ENCODE data around the gene THEM5. TPM values are rescaled to one million over a fixed set of nuclear protein-coding genes. Genes with fewer than 3 reads are reported as not detected.
A peak's percentile ranks its signal among the peaks of the same experiment; 100 is the strongest.

Gene THEM5
- total RNA-seq, 1 donor from 2014 or later, result not detected

DNA sequence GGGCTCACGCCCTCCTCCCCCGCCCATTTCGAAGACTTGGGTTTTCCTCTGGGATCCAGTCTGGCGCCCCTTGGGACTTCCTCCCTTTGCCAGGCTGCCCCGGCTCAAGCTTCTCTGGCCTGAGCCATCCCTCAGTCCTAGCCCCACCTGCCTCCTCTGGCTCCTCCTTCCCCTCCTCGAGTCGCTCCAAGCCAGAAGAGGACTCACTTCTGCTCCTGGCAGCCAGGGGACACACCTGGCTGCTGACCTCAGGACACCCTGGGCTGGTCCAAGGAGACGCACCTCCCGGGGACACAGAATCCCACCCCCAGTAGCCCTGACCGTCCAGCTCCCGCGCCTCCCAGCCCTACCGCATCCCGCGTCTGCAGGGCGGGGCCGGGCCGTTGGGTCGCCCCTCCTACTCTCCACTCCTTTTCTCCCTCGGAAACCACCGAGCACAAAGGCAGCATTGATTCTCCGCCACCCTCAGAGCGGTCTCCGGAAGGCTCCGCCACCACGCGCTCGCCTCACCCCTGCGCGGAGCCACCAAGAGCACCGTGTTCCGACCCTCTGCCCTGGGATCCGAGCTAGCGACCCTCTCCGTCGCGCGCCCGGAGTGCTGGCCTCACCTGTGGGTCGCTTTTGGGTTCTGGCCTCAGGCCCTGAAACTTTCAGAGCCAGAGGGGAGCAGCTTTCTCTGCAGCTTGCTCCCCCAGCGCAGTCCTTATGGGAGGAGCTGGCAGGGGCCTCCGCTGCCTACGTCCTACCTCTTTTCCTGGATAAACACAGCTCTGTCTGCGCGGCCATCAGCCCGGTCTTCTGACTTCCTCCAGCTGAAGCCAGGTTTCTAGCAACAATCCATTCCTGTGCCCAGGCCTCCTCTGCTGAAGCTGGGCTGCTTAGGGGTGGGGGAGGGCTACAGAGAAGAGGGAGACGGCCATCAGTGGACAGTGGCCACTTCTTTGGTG is 13.8 kb downstream of the THEM5 start, which contains the start of gene C2CD4D:
Gene C2CD4D, minus strand, starts transcription at position 364 of the 947 bp plus-strand sequence. CDS start 831 bp downstream, outside the sequence.
- DNase-seq, result peak; percentile 74

- DNase-seq, result no peak
Measured at GRCh38 chr1:151839082-151839412, 14.5 kb downstream of the THEM5 start.

GRCh38 chr1:151838222-151839081 is 15.1 kb downstream of the THEM5 start:
- DNase-seq, result peak; percentile 40

DNA sequence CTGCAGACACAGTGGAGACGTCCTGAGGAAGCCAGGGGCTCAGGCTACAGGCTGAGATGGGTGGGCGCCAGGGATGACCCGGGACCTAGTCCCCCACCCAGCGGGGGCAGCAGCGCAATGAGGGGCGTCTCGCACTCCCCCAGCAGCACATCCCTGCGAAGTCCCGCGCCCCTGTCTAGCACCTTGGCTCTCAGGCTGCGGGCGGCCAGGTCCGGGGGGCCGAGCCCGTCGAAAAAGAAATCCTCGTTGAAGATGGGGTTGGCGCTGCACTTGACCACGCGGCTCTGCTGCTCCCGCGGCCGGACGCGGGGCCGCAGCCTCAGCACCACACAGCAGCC is 15.7 kb downstream of the THEM5 start:
- DNase-seq, result no peak

- no peak for DNase-seq
Measured at GRCh38 chr1:151837197-151837596, 16.3 kb downstream of the THEM5 start.

- no peak for DNase-seq
Measured at GRCh38 chr1:151835596-151835995, 17.9 kb downstream of the THEM5 start.

GRCh38 chr1:151834239-151834638 is 19.3 kb downstream of the THEM5 start:
- no peak for DNase-seq

GRCh38 chr1:151833172-151833900 is 20.2 kb downstream of the THEM5 start:
- no peak for DNase-seq

GRCh38 chr1:151832318-151832980 is 21.1 kb downstream of the THEM5 start:
- DNase-seq, result peak; percentile 68

- no peak for DNase-seq
Measured at GRCh38 chr1:151831605-151832004, 21.9 kb downstream of the THEM5 start, which contains the start of gene RORC. TSS of gene RORC (minus strand) at chr1:151831802. CDS start at chr1:151831764, 38 bp downstream.

GRCh38 chr1:151831256-151831591 is 22.3 kb downstream of the THEM5 start:
- DNase-seq, result no peak

DNA sequence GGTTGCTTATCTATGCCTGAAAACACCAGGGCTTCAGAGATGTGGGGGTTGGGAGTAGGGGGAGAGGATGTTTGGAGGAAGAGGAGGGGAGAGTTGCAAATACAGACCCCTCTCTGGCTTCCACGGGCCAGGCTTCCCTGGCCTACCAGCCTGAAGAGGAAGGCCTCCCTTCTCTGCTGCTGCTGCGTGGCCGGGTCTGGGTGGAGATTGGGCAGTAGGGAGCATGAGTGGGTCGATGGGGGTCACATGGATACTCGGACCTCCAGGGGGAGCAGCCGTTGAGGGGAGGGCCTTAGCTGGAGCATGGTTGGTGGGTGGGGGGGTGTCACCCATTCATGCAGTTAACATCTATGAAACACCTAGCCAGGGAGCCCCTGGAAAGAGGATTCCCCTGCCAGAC is 23.5 kb downstream of the THEM5 start:
- no peak for DNase-seq

GRCh38 chr1:151829352-151830046 is 24.0 kb downstream of the THEM5 start:
- no peak for DNase-seq

GRCh38 chr1:151828921-151829320 is 24.6 kb downstream of the THEM5 start:
- DNase-seq, result peak; percentile 57

GRCh38 chr1:151827853-151828252 is 25.7 kb downstream of the THEM5 start:
- no peak for DNase-seq

GRCh38 chr1:151825751-151826660 is 27.5 kb downstream of the THEM5 start:
- DNase-seq, result peak; percentile 32

DNA sequence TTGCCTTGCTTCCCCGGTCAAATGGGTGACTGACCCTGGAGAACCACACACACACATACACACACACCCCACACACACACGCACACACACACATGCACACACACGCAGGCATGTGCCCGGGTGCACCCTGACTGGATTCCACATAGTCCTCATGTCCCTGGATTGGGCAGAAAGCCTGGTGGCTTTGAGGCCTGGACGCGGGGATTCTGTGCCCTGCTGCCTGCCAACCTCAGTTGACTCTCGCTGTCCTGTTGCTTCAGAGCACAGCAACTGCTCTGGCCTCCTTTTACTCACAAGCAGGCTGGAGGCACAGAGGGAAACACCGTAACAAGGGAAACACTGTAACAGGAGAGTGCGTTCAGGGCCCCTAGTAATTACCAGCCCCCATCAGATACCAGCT is 28.3 kb downstream of the THEM5 start:
- DNase-seq, result peak; percentile 67

- DNase-seq, result no peak
Measured at GRCh38 chr1:151823175-151823574, 30.3 kb downstream of the THEM5 start.

- no peak for DNase-seq
Measured at GRCh38 chr1:151822404-151822803, 31.1 kb downstream of the THEM5 start.

- DNase-seq, result no peak
Measured at GRCh38 chr1:151820940-151821339, 32.6 kb downstream of the THEM5 start.

Measured in tongue (tissue), 2 donors.